SK-N-SH (cell line): ENCODE data around the gene PLXND1. TPM values are rescaled to one million over a fixed set of nuclear protein-coding genes. Genes with fewer than 3 reads are reported as not detected.

Experiments used
- CTCF ChIA-PET: fragments of 300-600, 350-600 bp; formaldehyde crosslinking; extraction: SDS; loops from one replicate; lab custom pipeline; 2021; lab: Yijun Ruan, JAX
- POLR2A ChIA-PET: fragments of 350-600 bp; sonication (Branson Sonifier 250); formaldehyde crosslinking; extraction: SDS; loops from one replicate; lab custom pipeline; 2020; ENCODE audit warnings: antibody characterized with exemption, inconsistent platforms; lab: Yijun Ruan, JAX
- DNase-seq: peaks from one replicate; pipeline ENCODE4 v3.0.0; 2012
- H2AFZ ChIP-seq: fragments of 200-600 bp; sonication (generic); 2 replicates; pipeline ENCODE4 v1.8.1; 2016; ENCODE audit warnings: antibody characterized with exemption, mild to moderate bottlenecking, low read depth
- H3F3A ChIP-seq: fragments of 200-600 bp; sonication (generic); replicated peaks from 2 replicates; pipeline ENCODE3; 2016; ENCODE audit warnings: antibody characterized with exemption, mild to moderate bottlenecking; ENCODE audit not compliant: insufficient read depth
- H3K27ac ChIP-seq, 2 experiments: fragments of 200-500 bp in 1 of 2; fragments of 200-600 bp in 1 of 2; sonication (Bioruptor generic) in 1 of 2; sonication (generic), shearing (Covaris generic) in 1 of 2; 2 replicates each; pipeline versions ENCODE4 v1.5.1 to v1.6.1; 2014 to 2016; ENCODE audit warnings: low read depth in 2 of 2, inconsistent platforms in 1 of 2, low read length in 1 of 2, mild to moderate bottlenecking in 1 of 2, mixed read lengths in 1 of 2
- H3K27me3 ChIP-seq: fragments of 200-600 bp; sonication (generic), shearing (Covaris generic); 2 replicates; pipeline ENCODE4 v1.6.1; 2016; ENCODE audit warnings: mixed run types; ENCODE audit not compliant: insufficient read depth
- H3K36me3 ChIP-seq, 2 experiments: fragments of 200-500 bp in 1 of 2; fragments of 200-600 bp in 1 of 2; sonication (Bioruptor generic) in 1 of 2; sonication (generic) in 1 of 2; replicated peaks in 1 of 2; 2 replicates each; pipeline versions ENCODE3 to v1.5.1; 2014 to 2016; ENCODE audit warnings: low read length in 1 of 2, mild to moderate bottlenecking in 1 of 2; ENCODE audit not compliant: insufficient read depth in 2 of 2, control insufficient read depth in 1 of 2
- H3K4me1 ChIP-seq, 2 experiments: fragments of 200-500 bp in 1 of 2; fragments of 200-600 bp in 1 of 2; sonication (Bioruptor generic) in 1 of 2; sonication (generic), shearing (Covaris generic) in 1 of 2; 2 replicates each; pipeline versions ENCODE4 v1.5.1 to v1.6.1; 2014 to 2016; ENCODE audit warnings: low read depth in 1 of 2, low read length in 1 of 2, mixed run types in 1 of 2; ENCODE audit not compliant: insufficient read depth in 2 of 2, control insufficient read depth in 1 of 2
- H3K4me2 ChIP-seq: fragments of 200-600 bp; sonication (generic), shearing (Covaris generic); 2 replicates; pipeline ENCODE4 v1.6.1; 2017; ENCODE audit warnings: mixed run types
- H3K4me3 ChIP-seq, 2 experiments: fragments of 200-500 bp in 1 of 2; fragments of 200-600 bp in 1 of 2; sonication (Bioruptor generic) in 1 of 2; sonication (generic), shearing (Covaris generic) in 1 of 2; 2 replicates each; pipeline versions ENCODE4 v1.5.1 to v1.8.1; 2014 to 2016; ENCODE audit warnings: low read depth in 2 of 2, inconsistent platforms in 1 of 2, low read length in 1 of 2, mild to moderate bottlenecking in 1 of 2, mixed read lengths in 1 of 2, moderate library complexity in 1 of 2
- H3K79me2 ChIP-seq: fragments of 200-600 bp; sonication (generic); 2 replicates; pipeline ENCODE4 v1.8.1; 2017; ENCODE audit warnings: mild to moderate bottlenecking; ENCODE audit not compliant: insufficient read depth
- H3K9ac ChIP-seq: fragments of 200-600 bp; sonication (generic); 2 replicates; pipeline ENCODE4 v1.6.1; 2017; ENCODE audit warnings: mixed run types
- H3K9me2 ChIP-seq: fragments of 200-600 bp; sonication (generic); 2 replicates; pipeline ENCODE4 v1.6.1; 2017; ENCODE audit warnings: mixed run types
- H3K9me3 ChIP-seq: fragments of 200-600 bp; sonication (generic); 2 replicates; pipeline ENCODE4 v1.6.1; 2017; ENCODE audit warnings: mixed run types, mild to moderate bottlenecking, moderate library complexity
- H4K20me1 ChIP-seq: fragments of 200-600 bp; sonication (generic); 2 replicates; pipeline ENCODE4 v1.6.1; 2017; ENCODE audit warnings: mild to moderate bottlenecking, mixed run types; ENCODE audit not compliant: insufficient read depth
- ELF1 ChIP-seq: IDR thresholded peaks from 2 replicates; pipeline ENCODE4 v1.4.0; 2012
- EP300 ChIP-seq, 2 experiments: IDR thresholded peaks; 2 replicates each; pipeline versions ENCODE4 v1.4.0 to v1.6.1; 2012; ENCODE audit warnings: borderline replicate concordance in 1 of 2, low read depth in 1 of 2, low read length in 1 of 2
- FOSL2 ChIP-seq: IDR thresholded peaks from 2 replicates; pipeline ENCODE4 v1.4.0; 2012; ENCODE audit warnings: low read depth, mild to moderate bottlenecking, moderate library complexity, borderline replicate concordance
- MEF2A ChIP-seq: IDR thresholded peaks from 2 replicates; pipeline ENCODE4 v1.4.0; 2012; ENCODE audit warnings: low read depth, borderline replicate concordance
- NRF1 ChIP-seq: IDR thresholded peaks from 2 replicates; pipeline ENCODE4 v1.6.1; 2012; ENCODE audit warnings: low read depth, mild to moderate bottlenecking, low read length
- POLR2AphosphoS5 ChIP-seq: IDR thresholded peaks from 2 replicates; pipeline ENCODE4 v1.6.1; 2012; ENCODE audit warnings: low read depth, low read length
- RCOR1 ChIP-seq: fragments of 150-350 bp; IDR thresholded peaks from 2 replicates; pipeline ENCODE4 v1.6.1; 2017; ENCODE audit warnings: antibody characterized with exemption, low read length
- RFX5 ChIP-seq: IDR thresholded peaks from 2 replicates; pipeline ENCODE4 v1.6.1; 2012; ENCODE audit warnings: mild to moderate bottlenecking, improper control_type of control experiment, low read length
- TCF12 ChIP-seq: IDR thresholded peaks from 2 replicates; pipeline ENCODE4 v1.4.0; 2012
- WGBS: methylation state at CpG from one replicate; pipeline ENCODE4 v1.1.6; 2017; ENCODE audit warnings: low lambda C conversion rate; 5-methylcytosine and 5-hydroxymethylcytosine counted together
- polyA plus RNA-seq, 3 experiments: library from polyadenylated mRNA; depleted of rRNA; stranded (reverse); fragments of >200 nt; gene quantifications; 2 replicates each; pipeline ENCODE4 v1.2.3, GENCODE V29; 2012
- TF ChIP-seq, protein P1 (sequence below): IDR thresholded peaks from 2 replicates; pipeline ENCODE4 v1.4.0; 2012; ENCODE audit warnings: low read depth, borderline replicate concordance
- TF ChIP-seq, protein P2 (sequence below): IDR thresholded peaks from 2 replicates; pipeline ENCODE4 v1.4.0; 2012; ENCODE audit warnings: low read depth, borderline replicate concordance
- TF ChIP-seq, protein P3 (sequence below): fragments of 150-350 bp; IDR thresholded peaks from 2 replicates; pipeline ENCODE4 v1.6.1; 2016; ENCODE audit warnings: mild to moderate bottlenecking, low read depth, low read length
- TF ChIP-seq, protein P4 (sequence below): fragments of 200-600 bp; sonication (generic); IDR thresholded peaks from 2 replicates; pipeline ENCODE4 v1.6.1; 2017; ENCODE audit warnings: antibody characterized with exemption, mild to moderate bottlenecking, moderate library complexity
- TF ChIP-seq, protein P5 (sequence below): IDR thresholded peaks from 2 replicates; pipeline ENCODE4 v1.4.0; 2012; ENCODE audit warnings: low read depth
- TF ChIP-seq, protein P6 (sequence below): IDR thresholded peaks from 2 replicates; pipeline ENCODE4 v1.6.1; 2012; ENCODE audit warnings: mild to moderate bottlenecking, low read depth, low read length, moderate library complexity

The PLXND1 gene
- polyA plus RNA-seq, 1 of the 3 experiments (the other 2 are of a cell fraction), result 53.5 TPM

DNA sequence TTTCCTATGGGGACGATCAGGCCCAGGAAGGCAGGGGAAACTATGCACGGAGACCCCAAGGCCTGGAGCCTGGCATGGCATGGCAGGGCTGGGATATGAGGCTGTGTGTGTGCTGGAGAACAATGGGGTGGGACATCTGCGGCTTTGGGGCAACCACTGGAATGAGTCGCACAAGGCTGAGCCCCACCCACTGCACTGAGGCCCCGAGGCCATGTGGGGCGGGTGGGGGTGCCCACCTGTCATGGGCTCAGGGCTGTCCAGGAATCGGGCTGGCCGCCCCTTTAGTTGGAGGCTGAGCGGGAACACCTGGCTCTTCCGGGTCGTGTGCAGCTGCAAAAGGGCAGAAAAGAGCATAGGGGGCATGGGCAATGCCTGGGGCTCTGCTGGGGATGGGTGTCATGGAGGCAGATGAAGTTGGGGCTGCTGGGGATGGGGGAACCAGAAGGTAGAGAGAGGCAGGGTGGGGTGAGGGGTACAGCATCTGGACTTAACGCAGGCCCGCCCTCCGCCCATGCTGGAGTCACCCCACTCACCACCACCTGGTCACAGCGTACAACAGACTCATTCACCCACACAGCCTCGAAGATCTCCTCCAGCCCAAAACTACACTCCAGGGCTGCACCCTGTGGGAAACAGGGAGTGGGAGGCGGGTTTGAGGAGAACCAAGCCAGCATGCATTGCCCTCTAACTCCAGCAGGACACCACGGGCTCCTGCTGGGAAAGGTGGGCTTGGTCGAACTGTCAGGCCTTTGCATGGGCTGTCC, 31.1 kb downstream of the PLXND1 start:
- no peaks in the 10 kb centered on the region for H3K36me3 ChIP-seq
- 90% methylated on average over 13 of the region's 19 CpGs for WGBS

More for the DNA sequence above, 31.1 kb downstream of the PLXND1 start:
- no peaks in the 10 kb centered on the region for H3K9me3 ChIP-seq
- CTCF ChIA-PET, result interaction anchor here (1.3 kb wide), 1 partner anchor 52 kb away, joined by 3 read pairs; no protein-coding TSS in a partner anchor
- H3K4me1 ChIP-seq, result peaks cover 0 to 10% of the 10 kb centered on the region in 2 experiments; a peak in 1 of 4 replicates
- H3K4me2 ChIP-seq, result no peak overlapping the region
- H3K27ac ChIP-seq, result no peak overlapping the region
- no peaks in the 10 kb centered on the region for H3K27me3 ChIP-seq
- no peak overlapping the region for H2AFZ ChIP-seq
- H3F3A ChIP-seq, result no peaks in the 10 kb centered on the region
- no peaks in the 10 kb centered on the region for H3K79me2 ChIP-seq
- no peaks in the 10 kb centered on the region for H4K20me1 ChIP-seq
- no peak overlapping the region for H3K9ac ChIP-seq
- TF ChIP-seq ELF1 (no peak), MEF2A (no peak), FOSL2 (no peak), POLR2AphosphoS5 (no peak), RFX5 (no peak), EP300 (IDR thresholded peaks at IDR 0.05; ENCODE audit: borderline replicate concordance in 1 of 2, low read depth in 1 of 2, low read length in 1 of 2) (no peak), TCF12 (no peak), RCOR1 (no peak), NRF1 (no peak)
- TF ChIP-seq, protein P1, sequence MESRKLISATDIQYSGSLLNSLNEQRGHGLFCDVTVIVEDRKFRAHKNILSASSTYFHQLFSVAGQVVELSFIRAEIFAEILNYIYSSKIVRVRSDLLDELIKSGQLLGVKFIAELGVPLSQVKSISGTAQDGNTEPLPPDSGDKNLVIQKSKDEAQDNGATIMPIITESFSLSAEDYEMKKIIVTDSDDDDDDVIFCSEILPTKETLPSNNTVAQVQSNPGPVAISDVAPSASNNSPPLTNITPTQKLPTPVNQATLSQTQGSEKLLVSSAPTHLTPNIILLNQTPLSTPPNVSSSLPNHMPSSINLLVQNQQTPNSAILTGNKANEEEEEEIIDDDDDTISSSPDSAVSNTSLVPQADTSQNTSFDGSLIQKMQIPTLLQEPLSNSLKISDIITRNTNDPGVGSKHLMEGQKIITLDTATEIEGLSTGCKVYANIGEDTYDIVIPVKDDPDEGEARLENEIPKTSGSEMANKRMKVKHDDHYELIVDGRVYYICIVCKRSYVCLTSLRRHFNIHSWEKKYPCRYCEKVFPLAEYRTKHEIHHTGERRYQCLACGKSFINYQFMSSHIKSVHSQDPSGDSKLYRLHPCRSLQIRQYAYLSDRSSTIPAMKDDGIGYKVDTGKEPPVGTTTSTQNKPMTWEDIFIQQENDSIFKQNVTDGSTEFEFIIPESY, result no peak
- TF ChIP-seq, protein P2, sequence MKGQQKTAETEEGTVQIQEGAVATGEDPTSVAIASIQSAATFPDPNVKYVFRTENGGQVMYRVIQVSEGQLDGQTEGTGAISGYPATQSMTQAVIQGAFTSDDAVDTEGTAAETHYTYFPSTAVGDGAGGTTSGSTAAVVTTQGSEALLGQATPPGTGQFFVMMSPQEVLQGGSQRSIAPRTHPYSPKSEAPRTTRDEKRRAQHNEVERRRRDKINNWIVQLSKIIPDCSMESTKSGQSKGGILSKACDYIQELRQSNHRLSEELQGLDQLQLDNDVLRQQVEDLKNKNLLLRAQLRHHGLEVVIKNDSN, result no peak
- TF ChIP-seq, protein P3, sequence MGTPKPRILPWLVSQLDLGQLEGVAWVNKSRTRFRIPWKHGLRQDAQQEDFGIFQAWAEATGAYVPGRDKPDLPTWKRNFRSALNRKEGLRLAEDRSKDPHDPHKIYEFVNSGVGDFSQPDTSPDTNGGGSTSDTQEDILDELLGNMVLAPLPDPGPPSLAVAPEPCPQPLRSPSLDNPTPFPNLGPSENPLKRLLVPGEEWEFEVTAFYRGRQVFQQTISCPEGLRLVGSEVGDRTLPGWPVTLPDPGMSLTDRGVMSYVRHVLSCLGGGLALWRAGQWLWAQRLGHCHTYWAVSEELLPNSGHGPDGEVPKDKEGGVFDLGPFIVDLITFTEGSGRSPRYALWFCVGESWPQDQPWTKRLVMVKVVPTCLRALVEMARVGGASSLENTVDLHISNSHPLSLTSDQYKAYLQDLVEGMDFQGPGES, result no peak
- TF ChIP-seq, protein P4, sequence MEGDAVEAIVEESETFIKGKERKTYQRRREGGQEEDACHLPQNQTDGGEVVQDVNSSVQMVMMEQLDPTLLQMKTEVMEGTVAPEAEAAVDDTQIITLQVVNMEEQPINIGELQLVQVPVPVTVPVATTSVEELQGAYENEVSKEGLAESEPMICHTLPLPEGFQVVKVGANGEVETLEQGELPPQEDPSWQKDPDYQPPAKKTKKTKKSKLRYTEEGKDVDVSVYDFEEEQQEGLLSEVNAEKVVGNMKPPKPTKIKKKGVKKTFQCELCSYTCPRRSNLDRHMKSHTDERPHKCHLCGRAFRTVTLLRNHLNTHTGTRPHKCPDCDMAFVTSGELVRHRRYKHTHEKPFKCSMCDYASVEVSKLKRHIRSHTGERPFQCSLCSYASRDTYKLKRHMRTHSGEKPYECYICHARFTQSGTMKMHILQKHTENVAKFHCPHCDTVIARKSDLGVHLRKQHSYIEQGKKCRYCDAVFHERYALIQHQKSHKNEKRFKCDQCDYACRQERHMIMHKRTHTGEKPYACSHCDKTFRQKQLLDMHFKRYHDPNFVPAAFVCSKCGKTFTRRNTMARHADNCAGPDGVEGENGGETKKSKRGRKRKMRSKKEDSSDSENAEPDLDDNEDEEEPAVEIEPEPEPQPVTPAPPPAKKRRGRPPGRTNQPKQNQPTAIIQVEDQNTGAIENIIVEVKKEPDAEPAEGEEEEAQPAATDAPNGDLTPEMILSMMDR, result no peak
- TF ChIP-seq, protein P5, sequence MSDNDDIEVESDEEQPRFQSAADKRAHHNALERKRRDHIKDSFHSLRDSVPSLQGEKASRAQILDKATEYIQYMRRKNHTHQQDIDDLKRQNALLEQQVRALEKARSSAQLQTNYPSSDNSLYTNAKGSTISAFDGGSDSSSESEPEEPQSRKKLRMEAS, result no peak
- TF ChIP-seq, protein P6, sequence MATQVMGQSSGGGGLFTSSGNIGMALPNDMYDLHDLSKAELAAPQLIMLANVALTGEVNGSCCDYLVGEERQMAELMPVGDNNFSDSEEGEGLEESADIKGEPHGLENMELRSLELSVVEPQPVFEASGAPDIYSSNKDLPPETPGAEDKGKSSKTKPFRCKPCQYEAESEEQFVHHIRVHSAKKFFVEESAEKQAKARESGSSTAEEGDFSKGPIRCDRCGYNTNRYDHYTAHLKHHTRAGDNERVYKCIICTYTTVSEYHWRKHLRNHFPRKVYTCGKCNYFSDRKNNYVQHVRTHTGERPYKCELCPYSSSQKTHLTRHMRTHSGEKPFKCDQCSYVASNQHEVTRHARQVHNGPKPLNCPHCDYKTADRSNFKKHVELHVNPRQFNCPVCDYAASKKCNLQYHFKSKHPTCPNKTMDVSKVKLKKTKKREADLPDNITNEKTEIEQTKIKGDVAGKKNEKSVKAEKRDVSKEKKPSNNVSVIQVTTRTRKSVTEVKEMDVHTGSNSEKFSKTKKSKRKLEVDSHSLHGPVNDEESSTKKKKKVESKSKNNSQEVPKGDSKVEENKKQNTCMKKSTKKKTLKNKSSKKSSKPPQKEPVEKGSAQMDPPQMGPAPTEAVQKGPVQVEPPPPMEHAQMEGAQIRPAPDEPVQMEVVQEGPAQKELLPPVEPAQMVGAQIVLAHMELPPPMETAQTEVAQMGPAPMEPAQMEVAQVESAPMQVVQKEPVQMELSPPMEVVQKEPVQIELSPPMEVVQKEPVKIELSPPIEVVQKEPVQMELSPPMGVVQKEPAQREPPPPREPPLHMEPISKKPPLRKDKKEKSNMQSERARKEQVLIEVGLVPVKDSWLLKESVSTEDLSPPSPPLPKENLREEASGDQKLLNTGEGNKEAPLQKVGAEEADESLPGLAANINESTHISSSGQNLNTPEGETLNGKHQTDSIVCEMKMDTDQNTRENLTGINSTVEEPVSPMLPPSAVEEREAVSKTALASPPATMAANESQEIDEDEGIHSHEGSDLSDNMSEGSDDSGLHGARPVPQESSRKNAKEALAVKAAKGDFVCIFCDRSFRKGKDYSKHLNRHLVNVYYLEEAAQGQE, result no peak
- TF ChIP-seq, all 33 proteins: peak for 0
- no peak for DNase-seq
- Histone ChIP-seq H3K4me3 (no peak overlapping the region), H3K9me2 (no peaks in the 10 kb centered on the region)
- POLR2A ChIA-PET, result no interaction called here
